GM19397 (cell line): Measurements from ENCODE around the gene GCFC2.
"Not testable (repeated sequence)": the region's sequence is repeated elsewhere in the genome, so short reads cannot be mapped to it uniquely, and the experiment has no call there.

ENCODE experiments used
- ATAC-seq: cut with Tn5 transposase; IDR thresholded peaks from one replicate; pipeline ENCODE4 v1.9.1; 2021; ENCODE audit warnings: mild to moderate bottlenecking, moderate library complexity; ENCODE audit not compliant: unreplicated experiment

Gene GCFC2

DNA sequence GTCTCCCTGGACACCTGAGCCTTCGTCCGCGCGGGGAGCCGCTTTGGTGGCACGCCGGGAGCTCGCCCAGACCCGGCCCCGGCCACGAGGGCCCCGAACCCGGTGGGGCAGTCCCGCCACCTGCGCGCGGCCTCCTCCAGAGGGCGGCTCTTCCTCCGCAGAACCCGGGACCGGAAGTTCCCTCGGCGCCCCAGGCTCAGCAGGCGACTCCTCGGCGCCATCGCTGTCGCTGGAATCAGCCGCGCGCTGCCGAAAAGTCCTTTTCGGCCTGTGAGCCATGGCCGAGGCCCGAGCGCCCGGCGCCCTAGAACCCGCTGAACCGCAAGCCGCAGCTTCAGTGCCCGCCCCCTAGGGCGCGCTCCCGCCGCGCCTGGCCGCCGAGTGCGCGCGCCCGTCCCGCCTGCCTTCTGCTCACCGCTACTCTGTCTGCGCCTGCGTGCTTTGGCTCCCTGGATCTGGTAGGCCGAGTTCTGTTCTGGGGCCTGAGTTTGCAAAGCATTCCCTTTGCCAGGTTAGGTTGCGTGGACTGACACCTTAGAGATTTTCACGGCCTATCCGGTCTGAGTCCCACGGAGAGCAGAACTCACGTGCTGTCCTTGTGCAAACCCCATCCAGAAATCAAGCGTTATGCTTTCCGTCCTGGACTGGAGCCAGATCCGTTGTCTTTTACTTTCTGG lies at the start of gene GCFC2:
Gene GCFC2, minus strand, starts transcription at position 339 of the 677 bp plus-strand sequence. Its CDS starts 60 bp downstream, at position 279.
- peak; percentile 98 for ATAC-seq

- ATAC-seq = no peak
Measured at GRCh38 chr2:75752828-75753227, 42.1 kb upstream of the GCFC2 start.

DNA sequence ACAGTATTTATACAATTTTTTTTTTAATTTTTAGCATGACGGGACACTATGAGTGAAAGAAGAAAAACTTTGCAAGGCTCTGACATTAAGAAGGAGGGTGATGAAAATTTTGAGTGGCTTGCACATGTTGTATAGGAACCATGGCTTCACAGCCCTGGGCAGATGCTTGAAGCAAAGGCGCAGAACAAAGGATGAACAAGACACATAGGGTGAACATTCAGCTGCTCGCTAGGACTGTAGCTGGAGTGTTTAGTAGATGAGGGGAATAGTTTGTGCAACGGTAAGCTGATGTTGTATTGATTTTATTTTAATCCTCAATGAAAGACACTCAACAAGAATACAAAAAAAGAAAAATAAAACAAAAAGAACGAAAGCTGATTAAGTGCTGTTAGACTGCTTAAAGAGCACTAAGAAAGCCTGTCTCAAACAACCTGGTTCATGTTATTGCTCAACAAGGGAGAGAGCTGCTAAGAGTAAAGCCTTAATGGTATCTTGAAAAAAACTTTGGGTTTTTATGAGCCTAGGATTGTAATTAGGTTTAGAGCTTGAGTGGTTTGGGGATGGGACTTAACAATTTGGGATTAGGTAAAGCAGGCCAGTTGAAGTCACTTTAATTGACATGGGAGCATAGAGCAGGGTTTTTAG lies 41.2 kb upstream of the GCFC2 start:
- no peak for ATAC-seq

DNA sequence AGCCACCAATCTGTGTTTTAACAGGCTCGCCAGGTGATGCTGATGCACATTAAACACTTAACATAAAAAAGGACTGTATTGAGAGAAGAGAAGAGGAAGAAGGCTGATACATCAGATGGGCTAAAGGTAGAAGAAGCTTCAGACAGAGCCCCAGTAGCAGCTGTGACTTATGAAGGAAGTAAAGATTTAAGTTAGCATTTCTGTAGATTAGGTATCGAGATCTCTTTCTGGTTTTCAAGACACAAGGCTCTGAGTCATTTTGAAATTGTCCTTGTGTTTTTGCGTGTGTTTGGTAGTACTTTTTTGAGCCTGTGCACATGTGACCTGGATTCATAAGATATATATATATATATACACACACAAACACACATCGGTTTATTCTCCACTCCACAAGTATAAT lies 40.6 kb upstream of the GCFC2 start:
- ATAC-seq = no peak

DNA sequence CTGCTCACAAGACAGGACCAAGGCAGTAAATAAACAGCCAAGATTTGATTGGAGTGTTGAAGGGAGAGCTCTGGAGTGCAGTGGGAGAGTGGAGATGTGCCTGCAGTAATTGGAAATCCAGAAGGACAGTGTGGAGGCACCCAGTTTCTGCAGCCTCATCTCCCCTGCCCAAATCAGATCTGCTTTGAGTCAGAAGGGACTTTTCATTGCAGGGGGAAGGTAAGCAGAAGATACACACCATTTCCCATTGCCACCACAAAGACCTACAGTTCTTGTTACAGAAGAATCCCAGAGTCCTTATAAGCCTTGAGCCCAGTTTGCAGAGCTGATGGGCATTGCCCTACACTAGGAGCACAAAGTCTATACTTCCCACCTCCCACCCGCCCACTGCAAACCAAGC lies 27.2 kb upstream of the GCFC2 start:
- ATAC-seq = no peak

DNA sequence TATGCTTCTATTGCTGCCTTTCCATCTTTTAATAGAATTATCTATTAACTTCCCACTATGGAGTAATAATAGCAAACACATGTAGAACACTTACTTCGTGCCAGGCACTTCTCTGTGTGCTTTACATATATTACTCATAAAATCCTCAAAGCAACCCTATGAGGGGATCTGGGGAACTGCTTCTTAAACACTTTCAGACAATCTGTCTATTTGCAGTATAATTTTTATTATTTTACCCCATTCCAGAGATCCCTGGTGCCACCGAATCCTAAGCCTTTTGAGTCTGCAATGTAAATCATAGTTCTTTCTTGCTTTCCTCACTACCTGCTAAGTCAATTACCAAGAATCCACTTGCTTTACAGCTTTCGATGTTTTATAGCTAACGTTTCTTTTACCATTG lies 25.6 kb upstream of the GCFC2 start:
- no peak for ATAC-seq

DNA sequence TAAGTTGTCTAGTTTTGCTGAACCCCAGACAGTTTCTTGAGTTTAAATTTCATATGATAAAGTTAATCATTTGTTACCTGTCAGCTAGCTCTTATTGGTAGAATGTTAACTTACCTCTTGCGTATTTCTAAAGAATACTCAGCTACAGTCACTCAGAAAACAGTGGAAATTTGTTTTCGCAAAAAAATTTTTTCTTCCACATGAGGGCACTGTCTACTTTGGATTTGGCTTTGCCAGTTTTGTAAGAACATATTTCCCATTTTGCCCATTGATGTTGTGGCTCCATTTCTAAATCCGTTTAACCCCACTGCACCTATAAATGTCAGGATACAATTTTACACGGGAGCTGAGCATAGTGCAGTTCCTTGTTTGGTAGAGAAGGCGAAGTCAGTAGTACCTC lies 19.1 kb upstream of the GCFC2 start:
- ATAC-seq = no peak

DNA sequence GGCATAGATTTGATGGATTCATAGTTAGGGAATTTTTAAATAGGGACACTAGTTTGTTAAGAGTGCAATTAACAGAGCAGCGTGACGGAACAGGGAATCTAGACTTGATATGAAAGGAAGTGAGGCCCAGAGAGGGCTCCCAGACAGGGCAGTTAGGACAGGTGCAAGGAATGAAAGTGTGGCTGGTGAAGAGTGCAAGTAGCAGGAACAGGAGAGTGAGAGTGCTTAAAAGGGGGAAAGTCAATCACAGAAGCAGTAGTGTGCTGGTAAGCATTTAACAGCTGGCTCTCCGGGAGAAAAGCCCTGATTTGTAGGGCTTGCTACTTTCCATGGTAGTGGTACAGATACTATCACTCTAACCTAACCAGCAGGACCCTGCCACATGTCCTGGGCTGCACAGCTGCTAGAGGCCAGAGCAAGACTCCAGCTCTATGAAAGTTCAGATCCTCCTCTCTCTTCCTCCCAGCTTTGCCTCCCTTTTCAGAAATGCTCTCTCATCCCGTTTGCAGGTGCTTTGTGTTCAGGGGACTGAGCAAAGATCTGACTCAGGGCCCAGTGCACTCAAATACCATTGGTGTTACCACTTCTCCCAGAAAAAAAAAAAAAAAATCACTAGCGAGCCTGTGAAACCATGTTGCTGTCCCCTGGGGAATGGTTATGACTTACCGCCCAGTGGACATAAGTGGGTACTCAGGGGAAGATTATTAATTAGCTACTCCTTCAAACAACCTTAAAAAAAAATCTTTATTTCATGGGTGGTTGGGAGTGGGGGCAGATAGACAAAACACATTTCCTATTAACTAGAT lies 18.1 kb upstream of the GCFC2 start:
- ATAC-seq = no peak

DNA sequence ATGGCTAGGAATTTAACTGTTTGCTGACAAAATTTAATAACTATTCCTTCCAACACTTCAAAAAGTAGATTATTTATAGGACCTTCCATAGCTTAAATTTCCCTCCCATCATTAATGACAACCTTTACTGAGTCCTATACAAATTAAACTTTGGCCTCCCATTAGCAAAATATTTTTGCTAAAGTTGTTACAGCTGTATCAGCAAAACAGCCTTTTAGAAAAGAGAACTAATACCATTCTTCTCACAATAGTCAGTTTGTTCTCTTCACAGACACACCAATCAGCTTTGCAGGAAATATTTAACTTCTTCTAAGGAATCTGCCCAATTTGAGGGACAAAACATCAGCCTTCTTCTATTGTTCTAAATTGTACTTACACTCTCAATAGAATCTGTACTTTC lies 12.0 kb upstream of the GCFC2 start:
- ATAC-seq = no peak

DNA sequence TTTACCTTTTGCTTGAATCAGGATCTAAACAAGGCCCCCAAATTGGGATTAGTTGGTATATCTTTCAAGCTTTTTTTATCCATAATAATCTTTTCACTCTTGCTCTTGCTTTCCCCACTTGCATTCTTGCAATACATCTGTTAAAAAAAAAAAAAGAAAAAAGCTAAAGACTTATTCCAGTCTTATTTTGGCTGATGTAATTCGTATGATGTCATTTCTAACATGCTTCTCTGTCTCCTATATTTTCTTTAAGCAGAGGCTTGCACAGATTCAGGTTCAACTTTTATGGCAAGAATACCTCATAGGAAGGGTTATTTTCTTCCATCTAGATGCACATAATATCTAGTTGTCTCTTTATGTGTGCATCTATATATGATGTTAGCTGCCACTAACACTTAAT lies 9.8 kb upstream of the GCFC2 start:
- no peak for ATAC-seq

DNA sequence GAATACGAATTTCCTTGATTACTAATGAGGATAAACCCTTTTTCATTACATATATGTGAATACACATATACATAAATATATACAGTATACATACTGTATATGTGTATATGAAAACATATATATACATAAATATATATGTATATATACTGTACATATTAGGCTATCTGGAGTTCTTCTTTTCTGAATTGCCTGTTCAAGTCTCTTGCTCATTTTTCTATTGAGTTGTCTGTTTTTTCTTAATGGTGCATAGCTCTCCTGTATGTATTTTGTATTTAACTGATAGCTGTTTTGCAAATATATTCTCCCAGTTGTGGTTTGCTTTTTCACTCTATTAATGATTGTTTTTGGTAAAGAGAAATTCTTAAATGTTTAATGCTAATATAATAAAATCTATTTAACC lies 8.9 kb upstream of the GCFC2 start:
- no peak for ATAC-seq

- no peak for ATAC-seq
Measured at GRCh38 chr2:75716406-75716805, 5.7 kb upstream of the GCFC2 start.

GRCh38 chr2:75711590-75711989 lies 875 bp upstream of the GCFC2 start:
- ATAC-seq = not testable (repeated sequence)

DNA sequence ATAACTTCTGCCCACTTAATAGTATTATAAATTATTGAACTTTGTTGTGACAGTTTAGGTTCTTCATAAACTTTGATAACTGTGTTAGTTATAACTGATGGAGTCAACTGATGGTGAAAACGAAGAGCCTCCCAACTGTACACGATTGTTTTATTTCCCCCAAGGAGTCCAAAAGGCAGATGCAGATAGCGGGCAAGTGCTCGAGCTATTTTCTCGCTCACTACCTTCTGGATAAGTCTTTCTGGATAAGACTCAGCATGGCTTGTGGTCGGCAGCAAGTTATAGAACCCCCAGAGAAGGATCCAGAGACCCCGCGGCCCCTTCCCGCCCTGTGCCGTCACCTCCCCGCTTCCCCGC lies 517 bp downstream of the GCFC2 start:
- no peak for ATAC-seq

DNA sequence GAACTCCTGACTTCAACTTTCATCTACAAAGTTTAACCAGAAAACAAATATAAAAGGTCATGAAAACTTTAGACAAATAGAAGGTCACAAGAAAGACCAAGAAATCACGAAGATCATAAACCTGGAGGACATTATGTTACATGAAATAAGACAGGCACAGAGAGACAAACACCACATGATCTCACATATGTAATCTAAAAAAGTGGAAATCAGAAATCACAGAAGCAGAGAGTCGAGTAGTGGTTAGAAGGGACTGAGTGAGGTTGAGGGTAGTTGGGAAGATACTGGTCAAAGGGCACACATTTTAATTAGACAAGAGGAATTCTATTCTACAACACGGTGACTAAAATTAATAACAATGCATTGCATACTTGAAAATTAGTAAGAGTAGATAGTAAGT lies 1.4 kb downstream of the GCFC2 start:
- ATAC-seq = no peak

- no peak for ATAC-seq
Measured at GRCh38 chr2:75707901-75708300, 2.8 kb downstream of the GCFC2 start.

- ATAC-seq = no peak
Measured at GRCh38 chr2:75705921-75706320, 4.8 kb downstream of the GCFC2 start.

DNA sequence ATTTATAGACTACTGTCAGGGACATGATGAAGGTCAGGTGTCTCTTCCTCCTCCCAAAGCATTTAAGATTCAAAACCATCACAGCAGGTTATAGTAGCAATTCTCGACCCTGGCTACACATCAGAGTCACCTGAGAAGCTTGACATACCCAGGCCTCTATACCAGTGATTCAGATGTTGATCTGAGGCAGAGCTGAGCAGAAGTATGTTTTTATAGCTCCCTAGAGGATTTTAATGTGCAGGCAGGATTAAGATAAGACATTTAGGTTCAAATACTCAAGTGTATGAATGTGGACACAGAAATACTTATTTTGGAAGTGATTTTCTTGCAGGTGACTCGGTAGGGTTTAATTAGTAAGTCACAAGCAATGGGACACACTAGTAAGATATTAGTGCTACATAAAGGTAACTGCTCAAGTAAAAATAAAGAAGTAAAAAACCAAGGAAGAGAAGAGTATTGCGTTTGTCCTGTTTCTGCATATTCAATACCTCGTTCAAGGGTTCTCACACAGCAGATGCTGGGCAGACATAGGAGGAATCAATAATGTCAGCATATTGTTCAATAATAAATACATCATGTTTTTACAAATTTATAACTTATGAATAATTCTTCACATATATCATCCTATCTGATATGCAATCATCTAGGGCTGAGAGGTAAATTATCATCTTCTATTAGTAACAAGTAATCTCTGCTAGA lies 7.0 kb downstream of the GCFC2 start:
- no peak for ATAC-seq

GRCh38 chr2:75702593-75702992 lies 8.1 kb downstream of the GCFC2 start:
- ATAC-seq = no peak

DNA sequence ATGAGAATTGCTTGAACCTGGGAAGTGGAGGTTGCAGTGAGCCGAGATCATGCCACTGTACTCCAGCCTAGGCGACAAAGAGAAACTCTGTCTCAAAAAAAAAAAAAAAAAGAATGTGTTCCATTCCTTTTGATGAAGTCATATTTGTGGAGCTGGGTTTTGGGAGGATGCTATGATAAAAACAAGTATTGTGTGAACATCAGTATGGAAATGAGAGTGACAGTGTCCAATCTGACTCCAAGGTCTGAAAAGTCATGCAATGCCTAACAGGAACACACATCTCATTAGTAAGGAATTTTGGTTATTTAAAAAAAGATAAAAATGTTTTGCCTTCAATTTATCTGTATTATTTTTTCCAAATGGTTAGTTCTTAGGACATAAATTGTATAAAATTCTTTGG lies 11.8 kb downstream of the GCFC2 start:
- no peak for ATAC-seq

GRCh38 chr2:75688196-75688595 lies 22.5 kb downstream of the GCFC2 start:
- ATAC-seq = no peak
